ENCODE results near the gene HKDC1.

DNA sequence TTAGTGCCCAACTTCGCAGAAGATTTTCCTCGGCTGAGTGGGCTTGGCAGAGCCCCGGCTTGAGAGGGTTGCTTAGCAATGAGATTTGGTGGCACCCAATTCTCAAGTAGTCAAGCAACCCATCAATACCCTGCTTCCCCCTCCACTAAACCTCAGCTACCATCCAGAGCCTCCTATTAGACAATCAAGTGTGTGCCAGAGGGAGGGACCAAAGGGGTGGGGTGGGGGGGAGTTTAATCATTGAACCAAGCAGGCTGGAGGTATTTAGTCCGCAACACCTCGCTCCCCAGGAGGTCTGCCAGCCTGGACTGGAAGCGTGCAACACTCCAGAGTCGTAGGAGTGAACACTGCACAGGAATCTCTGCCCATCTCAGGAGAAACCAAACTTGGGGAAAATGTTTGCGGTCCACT lies at the start of gene HKDC1:
- no peak for TF ChIP-seq POLR2A (IDR thresholded peaks at IDR 0.05)
- TF ChIP-seq, protein P1, sequence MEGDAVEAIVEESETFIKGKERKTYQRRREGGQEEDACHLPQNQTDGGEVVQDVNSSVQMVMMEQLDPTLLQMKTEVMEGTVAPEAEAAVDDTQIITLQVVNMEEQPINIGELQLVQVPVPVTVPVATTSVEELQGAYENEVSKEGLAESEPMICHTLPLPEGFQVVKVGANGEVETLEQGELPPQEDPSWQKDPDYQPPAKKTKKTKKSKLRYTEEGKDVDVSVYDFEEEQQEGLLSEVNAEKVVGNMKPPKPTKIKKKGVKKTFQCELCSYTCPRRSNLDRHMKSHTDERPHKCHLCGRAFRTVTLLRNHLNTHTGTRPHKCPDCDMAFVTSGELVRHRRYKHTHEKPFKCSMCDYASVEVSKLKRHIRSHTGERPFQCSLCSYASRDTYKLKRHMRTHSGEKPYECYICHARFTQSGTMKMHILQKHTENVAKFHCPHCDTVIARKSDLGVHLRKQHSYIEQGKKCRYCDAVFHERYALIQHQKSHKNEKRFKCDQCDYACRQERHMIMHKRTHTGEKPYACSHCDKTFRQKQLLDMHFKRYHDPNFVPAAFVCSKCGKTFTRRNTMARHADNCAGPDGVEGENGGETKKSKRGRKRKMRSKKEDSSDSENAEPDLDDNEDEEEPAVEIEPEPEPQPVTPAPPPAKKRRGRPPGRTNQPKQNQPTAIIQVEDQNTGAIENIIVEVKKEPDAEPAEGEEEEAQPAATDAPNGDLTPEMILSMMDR (IDR thresholded peaks at IDR 0.05 in 4 of 5, conservative IDR thresholded peaks at IDR 0.05 in 1 of 5): no peak
